Neural progenitor cell (in vitro differentiated cells): ENCODE measurements around the gene WWC1. TPM values are rescaled to one million over a fixed set of nuclear protein-coding genes. Genes with fewer than 3 reads are reported as not detected.

Experiments used
- DNase-seq: peaks from one replicate; pipeline ENCODE4 v3.0.0-alpha.2; 2016; ENCODE audit warnings: low spot score
- H2AFZ ChIP-seq: fragments of 200-600 bp; sonication (generic); replicated peaks from 2 replicates; pipeline ENCODE4 v1.6.1; 2016; ENCODE audit warnings: antibody characterized with exemption
- H3F3A ChIP-seq: fragments of 200-600 bp; sonication (generic); 2 replicates; pipeline ENCODE4 v1.6.1; 2016; ENCODE audit warnings: antibody characterized with exemption, low read depth
- H3K27ac ChIP-seq: fragments of 200-600 bp; sonication (generic); 2 replicates; pipeline ENCODE4 v1.5.1; 2016; ENCODE audit warnings: mild to moderate bottlenecking
- H3K27me3 ChIP-seq: fragments of 200-600 bp; sonication (generic); 2 replicates; pipeline ENCODE4 v1.6.1; 2016; ENCODE audit warnings: mild to moderate bottlenecking, moderate library complexity
- H3K36me3 ChIP-seq: fragments of 200-600 bp; sonication (generic); 2 replicates; pipeline ENCODE4 v1.5.1; 2016
- H3K4me1 ChIP-seq: fragments of 200-600 bp; sonication (generic); 2 replicates; pipeline ENCODE4 v1.6.1; 2016; ENCODE audit warnings: mixed run types
- H3K4me2 ChIP-seq: fragments of 200-600 bp; sonication (generic); 2 replicates; pipeline ENCODE4 v1.6.1; 2016
- H3K4me3 ChIP-seq: fragments of 200-600 bp; sonication (generic); 2 replicates; pipeline ENCODE4 v1.5.1; 2016
- H3K79me2 ChIP-seq: fragments of 200-600 bp; sonication (generic); 2 replicates; pipeline ENCODE4 v1.6.1; 2016; ENCODE audit warnings: low read depth
- H3K9ac ChIP-seq: fragments of 200-600 bp; sonication (generic); 2 replicates; pipeline ENCODE4 v1.6.1; 2016
- H3K9me3 ChIP-seq: fragments of 200-600 bp; sonication (generic); 2 replicates; pipeline ENCODE4 v1.5.1; 2016; ENCODE audit warnings: low read depth
- H4K20me1 ChIP-seq: fragments of 200-600 bp; sonication (generic); 2 replicates; pipeline ENCODE4 v1.6.1; 2016; ENCODE audit warnings: low read depth
- H3K27ac Mint-ChIP-seq: 3 replicates; pipeline ENCODE4 v1.8.0; 2021; ENCODE audit warnings: mixed read lengths
- H3K27me3 Mint-ChIP-seq: 2 replicates; pipeline ENCODE4 v1.8.0; 2022; ENCODE audit warnings: low read depth, mild to moderate bottlenecking, inconsistent platforms, moderate library complexity, mixed read lengths; ENCODE audit not compliant: insufficient read depth
- H3K36me3 Mint-ChIP-seq: 3 replicates; pipeline ENCODE4 v1.8.0; 2021; ENCODE audit warnings: mixed read lengths
- H3K4me1 Mint-ChIP-seq: 3 replicates; pipeline ENCODE4 v1.8.0; 2021; ENCODE audit warnings: mixed read lengths
- H3K4me3 Mint-ChIP-seq: 3 replicates; pipeline ENCODE4 v1.8.0; 2021; ENCODE audit warnings: mild to moderate bottlenecking, moderate library complexity, mixed read lengths
- H3K9me3 Mint-ChIP-seq: 3 replicates; pipeline ENCODE4 v1.8.0; 2020; ENCODE audit warnings: mixed read lengths
- CTCF ChIP-seq: fragments of 200-600 bp; sonication (generic); IDR thresholded peaks from 2 replicates; pipeline ENCODE4 v1.5.1; 2017; ENCODE audit warnings: antibody characterized with exemption, mild to moderate bottlenecking
- EZH2 ChIP-seq: fragments of 200-600 bp; sonication (generic); IDR thresholded peaks from 2 replicates; pipeline ENCODE4 v1.6.1; 2017; ENCODE audit warnings: antibody characterized with exemption, mild to moderate bottlenecking, moderate library complexity
- EZH2phosphoT487 ChIP-seq: fragments of 200-600 bp; sonication (generic); IDR thresholded peaks from 2 replicates; pipeline ENCODE4 v1.6.1; 2017; ENCODE audit warnings: antibody characterized with exemption
- total RNA-seq: library from RNA; depleted of rRNA; stranded (reverse); fragments of >200 nt; gene quantifications from 2 replicates; pipeline ENCODE4 v1.2.3, GENCODE V29; 2015; ENCODE audit warnings: low replicate concordance

WWC1 gene
- total RNA-seq, 1 donor from 2014 or later: 6.7 TPM

GRCh38 chr5:168409591-168410458 is 118.4 kb downstream of the WWC1 start:
- TF ChIP-seq EZH2 (no peak), EZH2phosphoT487 (no peak), CTCF (no peak)
- Histone ChIP-seq H3F3A (no peaks in the 10 kb centered on the region), H3K4me2 (no peak overlapping the region), H3K4me3 (no peak overlapping the region), H3K4me1 (no peaks in the 10 kb centered on the region), H4K20me1 (no peaks in the 10 kb centered on the region), H3K27me3 (no peaks in the 10 kb centered on the region), H3K79me2 (no peaks in the 10 kb centered on the region), H3K27ac (no peak overlapping the region), H3K9me3 (no peaks in the 10 kb centered on the region), H2AFZ (no peak overlapping the region), H3K36me3 (no peaks in the 10 kb centered on the region), H3K9ac (no peak overlapping the region)
- Mint-ChIP-seq H3K4me3 (no peak overlapping the region), H3K9me3 (no peaks in the 10 kb centered on the region), H3K36me3 (peaks cover 8% of the 10 kb centered on the region), H3K27me3 (peaks cover 3% of the 10 kb centered on the region), H3K4me1 (peaks cover 6% of the 10 kb centered on the region), H3K27ac (no peak overlapping the region)
- no peak for DNase-seq

- H3K4me3 Mint-ChIP-seq: no peak overlapping the region
- peaks cover 3% of the 10 kb centered on the region for H3K27me3 Mint-ChIP-seq
- Histone ChIP-seq H2AFZ (no peak overlapping the region), H3K9ac (no peak overlapping the region), H3K4me3 (no peak overlapping the region), H4K20me1 (no peaks in the 10 kb centered on the region), H3K4me2 (no peak overlapping the region), H3K4me1 (no peaks in the 10 kb centered on the region), H3K36me3 (no peaks in the 10 kb centered on the region), H3K9me3 (no peaks in the 10 kb centered on the region), H3K27ac (no peak overlapping the region), H3K79me2 (no peaks in the 10 kb centered on the region), H3K27me3 (no peaks in the 10 kb centered on the region), H3F3A (no peaks in the 10 kb centered on the region)
- no peaks in the 10 kb centered on the region for H3K9me3 Mint-ChIP-seq
- no peak for DNase-seq
- TF ChIP-seq EZH2: no peak
- no peak for TF ChIP-seq EZH2phosphoT487
- TF ChIP-seq CTCF: no peak
- no peaks in the 10 kb centered on the region for H3K4me1 Mint-ChIP-seq
- H3K36me3 Mint-ChIP-seq: peaks cover 13% of the 10 kb centered on the region
- no peak overlapping the region for H3K27ac Mint-ChIP-seq
These were observed 120.4 kb downstream of the WWC1 start for GRCh38 chr5:168411871-168412270.

GRCh38 chr5:168413062-168413461 is 121.6 kb downstream of the WWC1 start:
- Mint-ChIP-seq H3K36me3 (peaks cover 13% of the 10 kb centered on the region), H3K27me3 (peaks cover 3% of the 10 kb centered on the region), H3K4me1 (no peaks in the 10 kb centered on the region), H3K27ac (no peak overlapping the region), H3K4me3 (no peak overlapping the region), H3K9me3 (no peaks in the 10 kb centered on the region)
- Histone ChIP-seq H3K4me1 (no peaks in the 10 kb centered on the region), H2AFZ (no peak overlapping the region), H3K9me3 (no peaks in the 10 kb centered on the region), H3K36me3 (no peaks in the 10 kb centered on the region), H3K9ac (no peak overlapping the region), H3K27me3 (no peaks in the 10 kb centered on the region), H3K4me3 (no peak overlapping the region), H3F3A (no peaks in the 10 kb centered on the region), H3K79me2 (no peaks in the 10 kb centered on the region), H4K20me1 (no peaks in the 10 kb centered on the region), H3K4me2 (no peak overlapping the region), H3K27ac (no peak overlapping the region)
- DNase-seq: no peak
- TF ChIP-seq CTCF (no peak), EZH2phosphoT487 (no peak), EZH2 (no peak)
